ENCODE measurements around the gene ARHGEF11.

DNA sequence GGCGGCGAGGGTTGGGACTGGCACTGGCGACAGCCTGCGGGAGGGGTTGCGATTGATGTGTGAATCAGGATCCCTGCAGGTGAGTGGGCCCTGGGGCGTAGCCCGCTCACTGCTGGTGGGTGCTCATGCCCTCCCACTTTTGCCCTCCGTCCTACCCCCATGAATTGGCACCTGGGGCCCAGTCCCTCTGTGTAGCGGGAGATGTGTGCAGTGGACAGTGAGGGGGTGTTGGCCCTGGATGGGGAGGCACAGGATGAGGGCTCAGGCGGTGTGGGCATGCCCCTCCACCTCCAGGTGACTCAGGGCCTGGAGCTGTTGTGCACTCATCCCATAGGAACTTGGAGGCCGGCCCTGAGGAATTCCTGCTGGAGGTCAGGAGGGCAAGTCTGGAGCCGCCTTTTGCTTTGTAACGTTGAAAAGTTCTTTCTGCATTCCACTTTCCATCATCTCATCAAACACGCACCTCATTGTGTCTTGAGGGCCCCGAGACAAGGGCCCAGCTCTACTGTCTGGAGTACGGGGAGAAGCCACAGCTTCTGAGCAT, 149.0 kb downstream of the ARHGEF11 start:
- TF ChIP-seq, protein P1, sequence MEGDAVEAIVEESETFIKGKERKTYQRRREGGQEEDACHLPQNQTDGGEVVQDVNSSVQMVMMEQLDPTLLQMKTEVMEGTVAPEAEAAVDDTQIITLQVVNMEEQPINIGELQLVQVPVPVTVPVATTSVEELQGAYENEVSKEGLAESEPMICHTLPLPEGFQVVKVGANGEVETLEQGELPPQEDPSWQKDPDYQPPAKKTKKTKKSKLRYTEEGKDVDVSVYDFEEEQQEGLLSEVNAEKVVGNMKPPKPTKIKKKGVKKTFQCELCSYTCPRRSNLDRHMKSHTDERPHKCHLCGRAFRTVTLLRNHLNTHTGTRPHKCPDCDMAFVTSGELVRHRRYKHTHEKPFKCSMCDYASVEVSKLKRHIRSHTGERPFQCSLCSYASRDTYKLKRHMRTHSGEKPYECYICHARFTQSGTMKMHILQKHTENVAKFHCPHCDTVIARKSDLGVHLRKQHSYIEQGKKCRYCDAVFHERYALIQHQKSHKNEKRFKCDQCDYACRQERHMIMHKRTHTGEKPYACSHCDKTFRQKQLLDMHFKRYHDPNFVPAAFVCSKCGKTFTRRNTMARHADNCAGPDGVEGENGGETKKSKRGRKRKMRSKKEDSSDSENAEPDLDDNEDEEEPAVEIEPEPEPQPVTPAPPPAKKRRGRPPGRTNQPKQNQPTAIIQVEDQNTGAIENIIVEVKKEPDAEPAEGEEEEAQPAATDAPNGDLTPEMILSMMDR (IDR thresholded peaks at IDR 0.05; ENCODE audit: poor library complexity), result no peak
- TF ChIP-seq EZH2 (IDR thresholded peaks at IDR 0.05; ENCODE audit: borderline replicate concordance), result no peak

Measured in hepatocyte (in vitro differentiated cells).